Smooth muscle cell (in vitro differentiated cells): ENCODE data around the gene FMO2. TPM values are rescaled to one million over a fixed set of nuclear protein-coding genes. Genes with fewer than 3 reads are reported as not detected.

Experiments
- DNase-seq: peaks from one replicate; lab custom pipeline; 2025; ENCODE audit not compliant: unreplicated experiment; lab: John Stamatoyannopoulos, UW
- H2AFZ ChIP-seq: fragments of 200-600 bp; sonication (generic); 2 replicates; pipeline ENCODE4 v1.6.0; 2016; ENCODE audit warnings: antibody characterized with exemption, low read depth, mild to moderate bottlenecking
- H3F3A ChIP-seq: fragments of 200-600 bp; sonication (generic); 2 replicates; pipeline ENCODE4 v1.6.0; 2017; ENCODE audit warnings: antibody characterized with exemption, low read depth
- H3K27ac ChIP-seq: fragments of 200-600 bp; sonication (generic); 2 replicates; pipeline ENCODE4 v1.5.1; 2016; ENCODE audit warnings: low read depth, mild to moderate bottlenecking
- H3K27me3 ChIP-seq: fragments of 200-600 bp; sonication (generic); 2 replicates; pipeline ENCODE4 v1.6.1; 2016; ENCODE audit warnings: low read depth, mild to moderate bottlenecking
- H3K36me3 ChIP-seq: fragments of 200-600 bp; sonication (generic); 2 replicates; pipeline ENCODE4 v1.5.1; 2016; ENCODE audit warnings: low read depth
- H3K4me1 ChIP-seq: fragments of 200-600 bp; sonication (generic); 2 replicates; pipeline ENCODE4 v1.5.1; 2016; ENCODE audit warnings: low read depth
- H3K4me2 ChIP-seq: fragments of 200-600 bp; sonication (generic); 2 replicates; pipeline ENCODE4 v1.6.0; 2016; ENCODE audit warnings: mild to moderate bottlenecking
- H3K4me3 ChIP-seq: fragments of 200-600 bp; sonication (generic); 2 replicates; pipeline ENCODE4 v1.5.1; 2016; ENCODE audit warnings: mild to moderate bottlenecking
- H3K79me2 ChIP-seq: fragments of 200-600 bp; sonication (generic); 2 replicates; pipeline ENCODE4 v1.6.0; 2016; ENCODE audit warnings: low read depth, mild to moderate bottlenecking
- H3K9ac ChIP-seq: fragments of 200-600 bp; sonication (generic); 2 replicates; pipeline ENCODE4 v1.6.0; 2016; ENCODE audit warnings: low read depth
- H3K9me3 ChIP-seq: fragments of 200-600 bp; sonication (generic); replicated peaks from 2 replicates; pipeline ENCODE4 v1.5.1; 2016; ENCODE audit warnings: low read depth
- H4K20me1 ChIP-seq: fragments of 200-600 bp; sonication (generic); 2 replicates; pipeline ENCODE4 v1.6.0; 2016; ENCODE audit warnings: low read depth
- CTCF ChIP-seq: fragments of 200-600 bp; sonication (generic); IDR thresholded peaks from 2 replicates; pipeline ENCODE4 v1.5.1; 2017; ENCODE audit warnings: borderline replicate concordance, mild to moderate bottlenecking, antibody characterized with exemption; ENCODE audit not compliant: insufficient read depth, poor library complexity, severe bottlenecking
- WGBS: methylation state at CpG from one replicate; pipeline ENCODE4 v1.1.7; 2016; ENCODE audit warnings: low lambda C conversion rate; 5-methylcytosine and 5-hydroxymethylcytosine counted together
- polyA plus RNA-seq: library from polyadenylated mRNA; unstranded; fragments of >200 nt; fragmentation: Nextera tagmentation; extraction: Ambion mirVana; gene quantifications from 2 replicates; pipeline ENCODE4 v1.2.1, GENCODE V29; 2016
- total RNA-seq: library from RNA; depleted of rRNA; stranded (reverse); fragments of >200 nt; gene quantifications from 2 replicates; pipeline ENCODE4 v1.2.3, GENCODE V29; 2014

Gene FMO2
- total and polyA plus RNA-seq, 2 experiments from 2014 or later = not detected

- no peaks in the 10 kb centered on the region for H3F3A ChIP-seq
- no peaks in the 10 kb centered on the region for H4K20me1 ChIP-seq
- no peaks in the 10 kb centered on the region for H3K9me3 ChIP-seq
- H3K4me3 ChIP-seq = peak overlapping the region; percentile 92
- DNase-seq = no peak
- H2AFZ ChIP-seq = no peak overlapping the region
- no peaks in the 10 kb centered on the region for H3K36me3 ChIP-seq
- H3K27me3 ChIP-seq = peaks cover 8% of the 10 kb centered on the region
- no peak overlapping the region for H3K9ac ChIP-seq
- H3K4me1 ChIP-seq = no peaks in the 10 kb centered on the region
- no peak overlapping the region for H3K27ac ChIP-seq
- no peaks in the 10 kb centered on the region for H3K79me2 ChIP-seq
- TF ChIP-seq CTCF = no peak
- H3K4me2 ChIP-seq = no peak overlapping the region
- WGBS = 98% methylated on average over 3 of the region's 3 CpGs
These were observed 65.2 kb downstream of the FMO2 start for GRCh38 chr1:171250263-171250662.

GRCh38 chr1:171251042-171251951 is 66.2 kb downstream of the FMO2 start:
- no peak for DNase-seq
- peaks cover 8% of the 10 kb centered on the region for H3K27me3 ChIP-seq
- H3K4me2 ChIP-seq = peak overlapping the region; percentile 100
- H3K36me3 ChIP-seq = no peaks in the 10 kb centered on the region
- H3K4me1 ChIP-seq = no peaks in the 10 kb centered on the region
- no peaks in the 10 kb centered on the region for H3K9me3 ChIP-seq
- peak overlapping the region; percentile 92 for H3K4me3 ChIP-seq
- no peaks in the 10 kb centered on the region for H4K20me1 ChIP-seq
- peak overlapping the region; percentile 99 for H2AFZ ChIP-seq
- TF ChIP-seq CTCF = peak; percentile 61
- H3K27ac ChIP-seq = no peak overlapping the region
- no peaks in the 10 kb centered on the region for H3K79me2 ChIP-seq
- peak overlapping the region; percentile 60 for H3K9ac ChIP-seq
- 6% methylated on average over 34 of the region's 34 CpGs for WGBS
- H3F3A ChIP-seq = no peaks in the 10 kb centered on the region

- no peaks in the 10 kb centered on the region for H3K9me3 ChIP-seq
- peak overlapping the region; percentile 100 for H3K4me2 ChIP-seq
- H3K27me3 ChIP-seq = peaks cover 8% of the 10 kb centered on the region
- peak overlapping the region; percentile 92 for H3K4me3 ChIP-seq
- TF ChIP-seq CTCF = no peak
- H4K20me1 ChIP-seq = no peaks in the 10 kb centered on the region
- no peaks in the 10 kb centered on the region for H3K79me2 ChIP-seq
- 56% methylated on average over 6 of the region's 6 CpGs for WGBS
- H3K9ac ChIP-seq = no peak overlapping the region
- no peak for DNase-seq
- H3K36me3 ChIP-seq = no peaks in the 10 kb centered on the region
- no peaks in the 10 kb centered on the region for H3F3A ChIP-seq
- H3K27ac ChIP-seq = no peak overlapping the region
- no peaks in the 10 kb centered on the region for H3K4me1 ChIP-seq
- H2AFZ ChIP-seq = peak overlapping the region; percentile 99
These were observed 66.8 kb downstream of the FMO2 start for GRCh38 chr1:171251952-171252300.
